ENCODE data around the gene STXBP1.

- TF ChIP-seq EZH2 (IDR thresholded peaks at IDR 0.05; ENCODE audit: low read depth, unreplicated experiment) = no peak
- no peak for TF ChIP-seq CTCF (conservative IDR thresholded peaks at IDR 0.05; ENCODE audit: low read depth in 2 of 2)
- no peak for TF ChIP-seq REST (IDR thresholded peaks at IDR 0.05; ENCODE audit: unreplicated experiment)
- no peak for TF ChIP-seq EZH2phosphoT487 (IDR thresholded peaks at IDR 0.05; ENCODE audit: unreplicated experiment)
Measured at GRCh38 chr9:127680846-127681245, 68.8 kb downstream of the STXBP1 start.

Data from GM23338 (cell line).